HTR-8/SVneo (cell line): ENCODE data around the gene ADSL.
"Not testable (repeated sequence)": the region's sequence is repeated elsewhere in the genome, so short reads cannot be mapped to it uniquely, and the experiment has no call there.

Experiments
- DNase-seq: peaks from one replicate; pipeline ENCODE4 v3.0.0; 2011; ENCODE audit warnings: low spot score, mixed read lengths; ENCODE audit not compliant: insufficient read length
- FAIRE-seq: peaks from 2 replicates; lab custom pipeline; 2011; peaks lifted over from hg19 to GRCh38; lab: Jason Lieb, UNC

ADSL gene

DNA sequence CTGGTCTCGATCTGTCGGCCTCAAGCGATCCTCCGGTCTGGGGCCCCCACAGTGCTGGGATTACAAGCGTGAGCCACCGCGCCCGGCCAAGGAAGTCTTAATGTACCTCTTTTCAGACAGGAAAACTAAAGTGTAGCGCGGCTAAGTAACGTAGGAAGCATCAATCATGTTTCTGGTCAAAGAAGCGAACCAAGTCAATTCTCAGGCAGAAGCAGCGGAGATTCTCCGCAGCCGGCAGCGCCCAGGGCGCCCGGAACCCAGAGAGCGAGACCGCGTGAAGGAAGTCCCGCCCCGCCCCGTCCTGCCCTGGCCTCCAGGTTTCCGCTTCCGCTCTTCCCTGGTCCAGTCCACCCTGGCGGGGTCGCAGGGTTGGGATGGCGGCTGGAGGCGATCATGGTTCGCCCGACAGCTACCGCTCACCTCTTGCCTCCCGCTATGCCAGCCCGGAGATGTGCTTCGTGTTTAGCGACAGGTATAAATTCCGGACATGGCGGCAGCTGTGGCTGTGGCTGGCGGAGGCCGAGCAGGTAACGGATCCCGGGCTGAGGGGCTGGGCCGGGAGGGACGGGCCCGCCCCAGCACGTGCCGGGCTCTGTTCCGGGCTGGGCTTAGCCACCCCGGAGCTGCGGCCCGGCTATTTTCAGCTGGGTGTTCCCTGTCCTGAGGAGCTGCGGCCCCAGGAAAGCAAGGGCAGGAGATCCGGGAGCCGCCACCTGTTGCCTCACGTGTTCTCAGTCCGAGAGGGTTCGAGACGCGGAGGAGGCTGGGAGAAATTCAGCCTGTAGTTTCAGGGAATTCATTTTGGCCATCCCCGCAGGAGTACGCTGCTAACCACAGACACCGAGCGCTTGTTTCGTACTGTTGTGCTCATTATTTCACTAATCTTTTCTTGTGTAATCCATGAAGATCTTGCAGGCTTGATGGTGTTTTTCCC, at the start of gene ADSL:
TSS of gene ADSL (plus strand) at position 316 of the 934 bp plus-strand sequence. CDS start at position 375, 59 bp downstream.
- DNase-seq (peak; percentile 92), FAIRE-seq (no peak)

DNA sequence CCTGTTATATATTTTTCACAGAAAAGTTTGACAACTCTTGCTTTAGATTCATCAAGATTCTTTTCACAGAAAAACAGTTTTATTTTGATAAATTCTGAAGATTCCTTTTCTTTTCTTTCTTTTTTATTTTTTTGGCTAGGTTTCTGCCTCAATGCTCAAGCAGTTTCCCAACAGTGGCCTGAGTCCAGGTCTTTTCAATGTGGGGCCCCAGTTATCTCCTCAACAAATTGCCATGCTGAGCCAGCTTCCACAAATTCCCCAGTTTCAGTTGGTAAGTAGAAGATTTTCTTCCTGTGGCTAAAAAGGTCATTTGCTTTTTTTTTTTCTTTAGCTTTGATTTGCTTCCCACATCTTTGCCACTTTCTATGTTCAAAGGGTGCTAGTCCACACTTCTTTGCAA, 46.0 kb upstream of the ADSL start:
- FAIRE-seq (no peak), DNase-seq (no peak)

GRCh38 chr22:40300884-40301672, 45.2 kb upstream of the ADSL start:
- no peak for FAIRE-seq

DNA sequence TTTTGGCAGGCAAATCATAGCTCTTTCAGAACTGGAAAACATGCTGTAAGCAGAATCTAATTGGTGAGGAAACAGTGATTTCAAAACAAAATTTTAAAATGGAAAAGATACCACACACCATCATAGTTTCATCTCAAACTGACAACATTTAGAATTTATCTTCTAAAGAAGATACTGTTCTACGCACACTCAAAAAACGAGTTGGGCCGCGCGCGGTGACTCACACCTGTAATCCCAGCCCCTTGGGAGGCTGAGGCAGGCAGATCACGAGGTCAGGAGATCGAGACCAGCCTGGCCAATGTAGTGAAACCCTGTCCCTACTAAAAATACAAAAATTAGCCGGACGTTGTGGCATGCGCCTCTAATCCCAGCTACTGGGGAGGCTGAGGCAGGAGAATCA, 44.2 kb upstream of the ADSL start:
- DNase-seq (no peak), FAIRE-seq (no peak)

More at GRCh38 chr22:40300884-40301672, 45.2 kb upstream of the ADSL start:
- no peak for DNase-seq

DNA sequence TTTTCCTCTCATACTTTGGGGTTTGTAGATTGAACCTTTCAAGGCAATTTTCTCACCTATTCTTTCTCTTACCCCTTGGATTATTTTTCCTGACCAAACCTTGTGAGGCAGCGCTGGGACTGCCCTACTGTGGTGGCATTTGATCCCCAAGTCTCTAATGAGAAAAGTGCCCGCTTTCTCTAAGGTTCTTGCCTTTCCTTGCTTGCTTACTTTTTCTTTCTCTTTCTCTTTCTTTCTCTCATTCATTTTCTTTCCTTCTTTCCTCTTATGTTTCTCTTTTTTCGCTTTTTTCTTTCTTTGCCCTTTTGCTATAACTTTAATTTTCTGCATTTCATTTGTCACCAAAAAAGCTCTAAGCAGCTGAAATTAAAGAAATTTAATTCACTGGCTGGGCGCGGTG, 40.7 kb upstream of the ADSL start:
- no peak for FAIRE-seq
- no peak for DNase-seq

DNA sequence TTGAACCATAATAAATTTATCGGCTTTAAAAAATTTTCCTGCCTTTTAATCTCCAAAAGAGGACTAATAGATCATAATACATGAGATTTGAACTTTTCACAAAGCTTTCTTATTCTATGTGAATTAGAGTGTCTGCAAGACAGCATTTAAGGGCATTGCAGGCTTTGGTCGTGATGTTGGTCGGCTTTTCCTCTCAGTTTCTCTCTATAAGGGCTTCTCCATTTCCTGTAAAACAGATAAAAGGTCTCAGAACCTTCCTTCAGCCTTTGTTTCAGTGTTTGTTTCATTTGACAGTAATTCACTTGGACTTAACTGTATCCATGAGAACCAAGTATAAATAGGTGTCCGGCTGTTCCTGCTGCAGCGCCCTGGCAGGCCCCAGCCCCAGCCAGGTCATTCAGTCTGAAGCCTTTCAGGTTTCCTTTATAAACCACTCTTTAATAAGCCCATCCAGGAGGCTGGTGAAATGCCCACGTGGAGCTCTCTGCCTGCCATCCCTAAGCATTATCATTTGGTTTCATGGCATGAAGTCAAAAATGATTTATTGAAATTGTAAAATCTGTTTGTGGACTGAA, 37.2 kb upstream of the ADSL start:
- DNase-seq (no peak), FAIRE-seq (no peak)

GRCh38 chr22:40309631-40310030, 36.7 kb upstream of the ADSL start:
- FAIRE-seq (no peak), DNase-seq (no peak)

DNA sequence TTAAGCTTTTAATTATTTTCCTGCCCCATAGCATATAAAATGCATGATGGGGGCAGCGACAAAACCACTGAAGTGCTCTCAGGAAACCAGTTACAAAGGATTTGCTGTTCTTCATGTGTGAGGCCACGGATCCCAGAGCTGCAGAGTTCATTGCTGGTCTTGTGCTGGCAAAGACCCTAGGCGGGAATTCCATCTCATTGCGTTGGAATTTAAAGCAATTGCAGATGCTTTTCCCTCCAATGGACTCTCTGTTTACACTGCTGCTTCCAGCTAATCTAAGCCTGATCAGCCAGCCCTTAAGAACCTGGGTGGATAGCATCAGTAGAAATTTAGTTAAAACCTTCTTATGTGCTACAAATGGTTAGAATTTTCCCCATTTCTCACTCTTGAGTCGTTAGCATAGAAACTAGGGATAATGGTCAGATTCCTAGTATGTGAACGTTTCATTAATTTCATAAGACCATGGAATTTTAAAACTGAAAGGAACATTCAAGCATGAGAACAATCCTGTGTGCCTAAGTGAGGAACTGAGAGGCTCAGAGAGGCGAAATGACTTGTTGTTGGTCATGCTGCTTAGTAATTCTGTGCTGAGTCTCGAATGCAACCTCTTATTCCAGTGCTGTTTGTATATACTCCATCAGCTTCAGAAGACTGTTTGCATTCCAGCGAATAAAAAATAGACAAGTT, 36.1 kb upstream of the ADSL start:
- no peak for FAIRE-seq
- DNase-seq = peak; percentile 25

DNA sequence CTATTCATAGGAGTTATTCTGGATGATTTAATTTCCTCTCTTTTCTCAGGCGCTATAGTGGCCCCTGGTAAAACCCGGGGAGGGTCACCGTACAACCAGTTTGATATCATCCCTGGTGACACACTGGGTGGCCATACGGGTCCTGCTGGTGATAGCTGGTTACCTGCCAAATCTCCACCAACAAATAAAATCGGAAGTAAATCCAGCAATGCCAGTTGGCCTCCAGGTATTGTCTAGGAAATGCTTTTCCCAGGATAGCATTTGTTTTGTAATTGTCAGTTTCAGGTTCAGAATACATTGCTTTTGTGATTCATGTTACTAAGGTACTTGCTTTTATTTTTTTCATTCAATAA, 35.6 kb upstream of the ADSL start:
- DNase-seq = no peak
- no peak for FAIRE-seq

- FAIRE-seq, DNase-seq: not testable (repeated sequence)
These were observed 34.7 kb upstream of the ADSL start for GRCh38 chr22:40311646-40312045.

DNA sequence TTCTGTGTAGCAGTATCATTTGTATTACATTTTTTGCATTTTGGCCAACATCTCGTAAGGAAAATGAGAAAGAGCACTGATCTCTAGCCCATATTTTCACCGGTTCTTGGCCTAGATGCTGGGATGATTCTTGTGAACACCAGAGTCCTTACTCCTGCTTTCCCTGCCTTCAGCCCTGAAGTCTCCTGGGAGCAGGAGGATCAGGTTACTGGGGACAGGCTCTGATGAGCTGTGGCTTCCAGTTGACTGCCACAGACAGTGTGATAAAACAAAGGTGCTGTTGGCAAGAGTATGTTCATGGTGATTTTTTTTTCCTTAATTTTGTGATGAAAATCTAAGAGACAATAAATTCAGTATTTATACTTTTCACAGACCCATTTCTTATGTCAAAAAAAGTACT, 34.2 kb upstream of the ADSL start:
- no peak for FAIRE-seq

DNA sequence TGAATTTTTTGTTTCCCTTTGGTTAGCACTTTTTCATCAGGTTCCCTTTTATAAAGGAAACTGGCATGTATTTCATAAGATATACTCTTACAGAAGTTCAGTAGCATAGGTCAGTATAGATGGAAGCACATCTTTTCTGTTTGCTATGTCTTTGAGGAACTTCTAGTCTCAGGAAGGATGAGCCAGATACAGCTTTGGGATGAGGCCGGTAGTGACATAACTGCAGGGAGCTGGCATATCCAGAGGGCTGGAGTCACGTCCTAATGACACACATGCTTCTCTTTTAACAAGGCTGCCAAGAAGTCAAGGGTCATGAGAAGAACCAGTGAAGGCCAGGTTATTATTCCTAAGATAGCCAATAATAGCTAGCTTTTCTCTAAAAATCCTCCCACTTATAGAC, 33.3 kb upstream of the ADSL start:
- FAIRE-seq (no peak), DNase-seq (no peak)

More for the DNA sequence above, 34.2 kb upstream of the ADSL start:
- no peak for DNase-seq

GRCh38 chr22:40314041-40314440, 32.3 kb upstream of the ADSL start:
- DNase-seq = no peak
- FAIRE-seq = no peak

DNA sequence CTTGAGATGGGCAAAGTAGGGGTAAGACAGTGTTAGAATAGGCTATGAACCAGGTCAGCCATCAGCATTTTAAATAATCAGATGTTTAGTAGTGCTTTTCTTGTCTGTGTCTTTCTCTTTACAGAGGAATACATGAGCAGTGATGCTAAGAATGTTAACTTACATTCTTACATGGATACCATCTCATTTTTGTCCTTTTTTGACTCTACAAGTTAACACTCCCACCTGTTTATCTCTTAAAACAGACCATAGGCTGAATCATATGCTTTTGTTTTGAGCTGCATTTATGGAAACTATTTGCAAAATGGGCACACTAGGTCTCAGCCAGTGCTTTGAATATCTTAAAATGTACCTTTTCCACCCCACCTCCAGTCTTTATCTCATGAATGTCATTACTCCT, 25.6 kb upstream of the ADSL start:
- FAIRE-seq (no peak), DNase-seq (no peak)

GRCh38 chr22:40322021-40322420, 24.3 kb upstream of the ADSL start:
- no peak for FAIRE-seq
- DNase-seq = no peak

- FAIRE-seq (no peak), DNase-seq (no peak)
These were observed 23.4 kb upstream of the ADSL start for GRCh38 chr22:40322818-40323447.

DNA sequence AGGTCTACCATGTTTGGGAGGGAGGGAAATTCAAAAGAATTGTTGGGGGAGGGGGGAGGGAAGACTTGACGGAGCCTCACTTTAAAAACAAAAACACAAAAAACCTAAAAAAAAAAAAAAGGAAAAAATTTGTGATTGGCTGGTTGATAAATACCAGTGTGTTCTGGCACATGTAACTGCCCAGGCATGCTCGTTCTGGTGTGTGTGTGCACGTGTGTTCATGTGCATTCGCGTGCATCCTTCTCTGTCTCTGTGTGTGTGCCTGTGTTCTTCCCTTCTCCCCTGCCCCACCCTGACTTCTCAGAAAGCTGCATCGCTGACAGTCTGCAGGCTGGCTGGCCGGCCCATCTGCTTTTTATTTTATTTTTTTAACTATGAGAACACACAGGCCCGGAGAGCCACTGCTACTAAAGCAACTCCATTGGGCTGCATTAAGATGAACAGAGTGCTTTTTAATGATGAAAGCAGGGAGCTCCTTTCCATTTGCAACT, 22.6 kb upstream of the ADSL start:
- DNase-seq = no peak
- FAIRE-seq = no peak

- no peak for FAIRE-seq
- no peak for DNase-seq
These were observed 21.6 kb upstream of the ADSL start for GRCh38 chr22:40324468-40325305.

DNA sequence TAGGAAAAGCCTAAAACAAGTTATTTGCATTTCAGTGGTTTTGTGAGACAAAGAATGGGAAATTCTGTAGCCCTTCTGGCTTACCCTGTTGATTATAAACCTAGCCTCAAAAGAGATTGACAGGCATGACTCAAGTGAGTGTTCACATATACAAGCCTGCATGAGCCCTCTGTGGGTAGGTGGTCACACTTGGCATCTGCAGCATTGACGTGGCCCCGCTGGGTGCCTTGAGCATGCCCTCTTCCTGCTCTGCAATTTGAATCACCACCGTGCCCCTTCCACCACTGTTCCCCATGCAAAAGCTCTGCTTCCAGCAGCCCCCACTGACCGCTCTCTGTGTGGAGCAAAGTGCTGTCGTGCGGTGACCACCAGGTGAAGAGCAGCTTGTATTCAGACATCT, 21.0 kb upstream of the ADSL start:
- no peak for DNase-seq
- FAIRE-seq = no peak
